Keratinocyte (primary cell): ENCODE measurements around the gene BRD3OS. TPM values are rescaled to one million over a fixed set of nuclear protein-coding genes. Genes with fewer than 3 reads are reported as not detected.

Experiments
- DNase-seq: peaks from one replicate; pipeline ENCODE4 v3.0.0-alpha.2; 2011; ENCODE audit warnings: low read depth, missing footprints, low spot score
- FAIRE-seq: peaks from 2 replicates; lab custom pipeline; 2011; peaks lifted over from hg19 to GRCh38; lab: Jason Lieb, UNC
- H2AFZ ChIP-seq: 2 replicates; pipeline ENCODE4 v1.6.0; 2012; ENCODE audit warnings: low read length, control low read depth, inconsistent platforms; ENCODE audit not compliant: control insufficient read depth
- H3K27ac ChIP-seq: 2 replicates; pipeline ENCODE4 v1.5.1; 2011; ENCODE audit warnings: low read length; ENCODE audit not compliant: control insufficient read depth, insufficient read depth
- H3K27me3 ChIP-seq: 3 replicates; pipeline ENCODE4 v1.6.0; 2011; ENCODE audit warnings: low read length; ENCODE audit not compliant: control insufficient read depth, insufficient read depth; ENCODE audit errors: extremely low read depth
- H3K36me3 ChIP-seq, 2 experiments: 2 replicates in 1 of 2; 3 replicates in 1 of 2; pipeline ENCODE4 v1.5.1; 2011; ENCODE audit warnings: low read length in 2 of 2, mild to moderate bottlenecking in 1 of 2; ENCODE audit not compliant: control insufficient read depth in 2 of 2, insufficient read depth in 2 of 2; ENCODE audit errors: extremely low read depth in 1 of 2
- H3K4me1 ChIP-seq: 3 replicates; pipeline ENCODE4 v1.5.1; 2011; ENCODE audit warnings: low read length; ENCODE audit not compliant: control insufficient read depth, insufficient read depth; ENCODE audit errors: extremely low read depth
- H3K4me2 ChIP-seq: 3 replicates; pipeline ENCODE4 v1.6.0; 2011; ENCODE audit warnings: low read depth, low read length; ENCODE audit not compliant: control insufficient read depth, insufficient read depth; ENCODE audit errors: extremely low read depth
- H3K4me3 ChIP-seq, 3 experiments: fragments of 200-600 bp in 1 of 3; sonication (generic) in 1 of 3; 2 replicates in 2 of 3; 3 replicates in 1 of 3; pipeline ENCODE4 v1.5.1; 2011 to 2016; ENCODE audit warnings: low read length in 3 of 3, mild to moderate bottlenecking in 3 of 3, control low read depth in 2 of 3, inconsistent platforms in 1 of 3, low read depth in 1 of 3, mixed read lengths in 1 of 3, mixed run types in 1 of 3, moderate library complexity in 1 of 3; ENCODE audit not compliant: control insufficient read depth in 2 of 3, insufficient read depth in 2 of 3; ENCODE audit errors: extremely low read depth in 1 of 3
- H3K79me2 ChIP-seq: 2 replicates; pipeline ENCODE4 v1.6.0; 2012; ENCODE audit warnings: low read length; ENCODE audit not compliant: control insufficient read depth, insufficient read depth
- H3K9ac ChIP-seq: 3 replicates; pipeline ENCODE4 v1.6.0; 2011; ENCODE audit warnings: low read length; ENCODE audit not compliant: control insufficient read depth, insufficient read depth; ENCODE audit errors: extremely low read depth
- H3K9me1 ChIP-seq: 3 replicates; pipeline ENCODE4 v1.6.0; 2011; ENCODE audit warnings: low read length; ENCODE audit not compliant: control insufficient read depth, insufficient read depth; ENCODE audit errors: extremely low read depth
- H3K9me3 ChIP-seq: 2 replicates; pipeline ENCODE4 v1.5.1; 2012; ENCODE audit warnings: low read depth, low read length; ENCODE audit not compliant: control insufficient read depth
- H4K20me1 ChIP-seq: 3 replicates; pipeline ENCODE4 v1.6.0; 2011; ENCODE audit warnings: low read length; ENCODE audit not compliant: control insufficient read depth, insufficient read depth; ENCODE audit errors: extremely low read depth
- CTCF ChIP-seq, 3 experiments: IDR thresholded peaks in 1 of 3; conservative IDR thresholded peaks in 1 of 3; optimal IDR thresholded peaks in 1 of 3; 2 replicates in 2 of 3; 3 replicates in 1 of 3; pipeline versions ENCODE3 to v1.5.1; 2011; ENCODE audit warnings: low read length in 3 of 3, mild to moderate bottlenecking in 3 of 3, moderate library complexity in 2 of 3, control low read depth in 1 of 3, inconsistent platforms in 1 of 3; ENCODE audit not compliant: insufficient read depth in 2 of 3; ENCODE audit errors: extremely low read depth in 1 of 3
- EZH2 ChIP-seq: IDR thresholded peaks from one replicate; pipeline ENCODE4 v1.6.1; 2012; ENCODE audit warnings: inconsistent platforms, mild to moderate bottlenecking, low read length, moderate library complexity
- dilution Hi-C: fragments of 300-500 bp; cut with MboI; formaldehyde crosslinking; loops from one replicate; pipeline ENCODE4 v1.7.0; 2020; ENCODE audit warnings: low sequenced_read_pairs; ENCODE audit not compliant: extremely low pct_ligation_motif_present
- polyA plus RNA-seq, 5 experiments: library from polyadenylated mRNA; depleted of rRNA in 3 of 5; stranded (reverse) in 3 of 5; stranded (forward) in 1 of 5; unstranded in 1 of 5; fragments of >200 nt; gene quantifications; 1 replicate in 1 of 5; 2 replicates in 3 of 5; 3 replicates in 1 of 5; pipeline versions ENCODE4 v1.2.1 to v1.2.3, GENCODE V29; 2011 to 2012; ENCODE audit warnings: missing spikeins in 2 of 5, low read depth in 1 of 5, low replicate concordance in 1 of 5

Gene BRD3OS
- polyA plus RNA-seq, 1 donor (not counting 4 experiments of a cell fraction or from before 2014, with no cell fraction given), result 8.5 TPM

GRCh38 chr9:134005381-134005780 is 19.9 kb upstream of the BRD3OS start:
- Histone ChIP-seq H3K9me1 (no peaks in the 10 kb centered on the region), H3K27me3 (no peaks in the 10 kb centered on the region), H3K4me2 (no peak overlapping the region), H3K4me3 (no peak overlapping the region), H4K20me1 (no peaks in the 10 kb centered on the region), H3K27ac (no peak overlapping the region), H3K9ac (no peak overlapping the region), H3K79me2 (no peaks in the 10 kb centered on the region), H2AFZ (no peak overlapping the region), H3K4me1 (no peaks in the 10 kb centered on the region), H3K9me3 (no peaks in the 10 kb centered on the region), H3K36me3 (no peaks in the 10 kb centered on the region)
- FAIRE-seq (no peak), DNase-seq (no peak)
- TF ChIP-seq EZH2, result no peak
- TF ChIP-seq CTCF (optimal IDR thresholded peaks at IDR 0.05 in 1 of 3, IDR thresholded peaks at IDR 0.05 in 1 of 3, conservative IDR thresholded peaks at IDR 0.05 in 1 of 3; ENCODE audit: extremely low read depth in 1 of 3, insufficient read depth in 2 of 3, low read length in 3 of 3), result no peak
- dilution Hi-C loops, result no loop called here

- Histone ChIP-seq H3K27me3 (peaks cover 3% of the 10 kb centered on the region), H3K36me3 (no peaks in the 10 kb centered on the region), H3K9me3 (no peaks in the 10 kb centered on the region), H3K4me1 (no peaks in the 10 kb centered on the region), H4K20me1 (no peaks in the 10 kb centered on the region), H3K4me2 (no peak overlapping the region), H3K27ac (no peak overlapping the region), H3K79me2 (no peaks in the 10 kb centered on the region), H3K9me1 (no peaks in the 10 kb centered on the region), H3K4me3 (no peak overlapping the region), H3K9ac (no peak overlapping the region), H2AFZ (no peak overlapping the region)
- dilution Hi-C loops, result no loop called here
- FAIRE-seq (no peak), DNase-seq (no peak)
- TF ChIP-seq CTCF (optimal IDR thresholded peaks at IDR 0.05 in 1 of 3, IDR thresholded peaks at IDR 0.05 in 1 of 3, conservative IDR thresholded peaks at IDR 0.05 in 1 of 3; ENCODE audit: extremely low read depth in 1 of 3, insufficient read depth in 2 of 3, low read length in 3 of 3) (no peak), EZH2 (no peak)
Observed at GRCh38 chr9:134007150-134007549, 18.1 kb upstream of the BRD3OS start.
